HL-60/S4 treated with retinoic acid at 250 ng/mL for 4 days and 3 days (cell line): ENCODE results near the gene SPINK7.

Experiments
- in situ Hi-C: fragments of 300-500 bp; cut with MboI; formaldehyde crosslinking; loops from 2 replicates; pipeline ENCODE4 v1.7.0; 2022; ENCODE audit warnings: low sequenced_read_pairs

The SPINK7 gene

GRCh38 chr5:148343603-148344487, 31.6 kb downstream of the SPINK7 start:
- in situ Hi-C loops: no loop called here

GRCh38 chr5:148347706-148348105, 35.5 kb downstream of the SPINK7 start:
- in situ Hi-C loops: no loop called here

- in situ Hi-C loops: no loop called here
Measured at GRCh38 chr5:148352696-148353095, 40.5 kb downstream of the SPINK7 start.

- in situ Hi-C loops: no loop called here
Measured at GRCh38 chr5:148353634-148354033, 41.4 kb downstream of the SPINK7 start.

GRCh38 chr5:148364343-148364742, 52.1 kb downstream of the SPINK7 start:
- in situ Hi-C loops: no loop called here
